Neural cell (in vitro differentiated cells): ENCODE results near the gene TADA3.

Source experiments
- EP300 ChIP-seq: fragments of 450-650 bp; conservative IDR thresholded peaks from 2 replicates; pipeline ENCODE4 v1.6.1; 2014; ENCODE audit warnings: antibody characterized with exemption, mild to moderate bottlenecking, moderate library complexity; ENCODE audit not compliant: poor library complexity, severe bottlenecking
- EZH2 ChIP-seq: fragments of 200-600, 300-800 bp; shearing (Covaris generic), sonication (generic); IDR thresholded peaks from 2 replicates; pipeline ENCODE4 v1.6.1; 2014; ENCODE audit warnings: antibody characterized with exemption, low read length, borderline replicate concordance, mild to moderate bottlenecking; ENCODE audit not compliant: insufficient read depth, poor library complexity, severe bottlenecking
- MXI1 ChIP-seq: fragments of 450-650 bp; conservative IDR thresholded peaks from 2 replicates; pipeline ENCODE4 v1.6.1; 2014; ENCODE audit warnings: antibody characterized with exemption, mild to moderate bottlenecking; ENCODE audit not compliant: poor library complexity, severe bottlenecking
- POLR2AphosphoS5 ChIP-seq: IDR thresholded peaks from 2 replicates; pipeline ENCODE4 v1.6.1; 2012
- RAD21 ChIP-seq: fragments of 450-650 bp; conservative IDR thresholded peaks from 2 replicates; pipeline ENCODE4 v1.6.1; 2014; ENCODE audit warnings: antibody characterized with exemption, mild to moderate bottlenecking, moderate library complexity
- REST ChIP-seq: IDR thresholded peaks from 2 replicates; pipeline ENCODE4 v1.6.1; 2012; ENCODE audit warnings: borderline replicate concordance
- SMC3 ChIP-seq: fragments of 450-650 bp; conservative IDR thresholded peaks from 2 replicates; pipeline ENCODE4 v1.6.1; 2014; ENCODE audit warnings: antibody characterized with exemption, mild to moderate bottlenecking, moderate library complexity; ENCODE audit not compliant: poor library complexity
- TAF1 ChIP-seq: IDR thresholded peaks from 2 replicates; pipeline ENCODE4 v1.6.1; 2012; ENCODE audit warnings: low read depth
- TF ChIP-seq, protein P1 (sequence below): fragments of 450-650 bp; IDR thresholded peaks from 2 replicates; pipeline ENCODE4 v1.5.1; 2014; ENCODE audit warnings: antibody characterized with exemption, mild to moderate bottlenecking, moderate library complexity; ENCODE audit not compliant: poor library complexity, severe bottlenecking

GRCh38 chr3:9791127-9791526, 1.1 kb downstream of the TADA3 start:
- TF ChIP-seq, protein P1, sequence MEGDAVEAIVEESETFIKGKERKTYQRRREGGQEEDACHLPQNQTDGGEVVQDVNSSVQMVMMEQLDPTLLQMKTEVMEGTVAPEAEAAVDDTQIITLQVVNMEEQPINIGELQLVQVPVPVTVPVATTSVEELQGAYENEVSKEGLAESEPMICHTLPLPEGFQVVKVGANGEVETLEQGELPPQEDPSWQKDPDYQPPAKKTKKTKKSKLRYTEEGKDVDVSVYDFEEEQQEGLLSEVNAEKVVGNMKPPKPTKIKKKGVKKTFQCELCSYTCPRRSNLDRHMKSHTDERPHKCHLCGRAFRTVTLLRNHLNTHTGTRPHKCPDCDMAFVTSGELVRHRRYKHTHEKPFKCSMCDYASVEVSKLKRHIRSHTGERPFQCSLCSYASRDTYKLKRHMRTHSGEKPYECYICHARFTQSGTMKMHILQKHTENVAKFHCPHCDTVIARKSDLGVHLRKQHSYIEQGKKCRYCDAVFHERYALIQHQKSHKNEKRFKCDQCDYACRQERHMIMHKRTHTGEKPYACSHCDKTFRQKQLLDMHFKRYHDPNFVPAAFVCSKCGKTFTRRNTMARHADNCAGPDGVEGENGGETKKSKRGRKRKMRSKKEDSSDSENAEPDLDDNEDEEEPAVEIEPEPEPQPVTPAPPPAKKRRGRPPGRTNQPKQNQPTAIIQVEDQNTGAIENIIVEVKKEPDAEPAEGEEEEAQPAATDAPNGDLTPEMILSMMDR: no peak
- TF ChIP-seq MXI1: no peak
- TF ChIP-seq EP300: no peak
- no peak for TF ChIP-seq RAD21
- TF ChIP-seq REST: no peak
- no peak for TF ChIP-seq EZH2
- TF ChIP-seq TAF1: no peak
- no peak for TF ChIP-seq POLR2AphosphoS5
- no peak for TF ChIP-seq SMC3
